HG03175 (cell line): ENCODE measurements around the gene ZNF672.

Experiments
- ATAC-seq: cut with Tn5 transposase; IDR thresholded peaks from one replicate; pipeline ENCODE4 v1.9.1; 2021; ENCODE audit warnings: mild to moderate bottlenecking, moderate library complexity; ENCODE audit not compliant: unreplicated experiment

ZNF672 gene

DNA sequence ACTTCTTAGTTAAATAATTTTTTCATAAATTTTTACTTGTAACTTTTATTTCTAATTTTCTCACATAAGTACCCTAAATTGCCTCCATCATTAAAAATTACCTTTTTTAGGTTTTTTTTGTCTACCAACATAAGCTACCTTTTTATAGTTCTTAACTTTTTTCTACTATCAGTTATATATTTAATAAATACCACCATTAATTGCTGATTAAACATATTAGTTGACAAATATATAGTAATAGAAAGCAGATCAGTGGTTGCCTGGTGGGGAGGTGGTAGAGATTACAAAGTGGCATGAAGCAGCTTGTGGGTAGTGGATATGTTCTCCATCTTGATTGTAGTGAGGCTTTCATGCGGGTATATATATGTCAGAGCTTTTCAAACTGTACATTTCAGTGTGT is 6.2 kb upstream of the ZNF672 start:
- ATAC-seq: no peak

DNA sequence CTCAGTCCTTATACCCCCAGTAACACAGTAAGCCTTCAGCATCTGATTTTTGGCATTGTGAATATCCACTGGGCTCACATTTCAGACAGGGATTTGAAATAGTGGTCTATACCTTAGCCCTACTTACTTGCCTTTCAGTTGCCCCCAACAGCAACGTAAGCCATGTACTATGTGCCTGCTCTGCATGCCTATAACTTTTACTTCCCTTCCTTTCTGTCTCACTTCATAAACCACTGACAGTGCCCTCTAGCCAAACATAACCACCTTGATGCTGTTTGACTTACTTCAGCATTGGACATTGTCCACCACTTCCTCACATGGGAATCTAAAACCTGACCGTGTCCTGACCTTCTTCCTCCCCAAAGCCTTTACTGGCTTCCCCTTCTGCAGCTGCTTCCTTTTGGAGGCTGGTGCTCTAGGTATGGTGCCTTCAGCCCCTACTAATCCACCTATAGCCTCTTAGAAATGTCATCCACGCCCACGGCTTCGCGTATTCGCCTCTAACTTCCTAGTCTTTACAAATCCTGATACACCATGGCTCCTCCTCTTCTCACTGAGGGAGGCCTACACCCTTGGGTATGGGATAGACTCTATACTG is 3.6 kb upstream of the ZNF672 start:
- no peak for ATAC-seq

DNA sequence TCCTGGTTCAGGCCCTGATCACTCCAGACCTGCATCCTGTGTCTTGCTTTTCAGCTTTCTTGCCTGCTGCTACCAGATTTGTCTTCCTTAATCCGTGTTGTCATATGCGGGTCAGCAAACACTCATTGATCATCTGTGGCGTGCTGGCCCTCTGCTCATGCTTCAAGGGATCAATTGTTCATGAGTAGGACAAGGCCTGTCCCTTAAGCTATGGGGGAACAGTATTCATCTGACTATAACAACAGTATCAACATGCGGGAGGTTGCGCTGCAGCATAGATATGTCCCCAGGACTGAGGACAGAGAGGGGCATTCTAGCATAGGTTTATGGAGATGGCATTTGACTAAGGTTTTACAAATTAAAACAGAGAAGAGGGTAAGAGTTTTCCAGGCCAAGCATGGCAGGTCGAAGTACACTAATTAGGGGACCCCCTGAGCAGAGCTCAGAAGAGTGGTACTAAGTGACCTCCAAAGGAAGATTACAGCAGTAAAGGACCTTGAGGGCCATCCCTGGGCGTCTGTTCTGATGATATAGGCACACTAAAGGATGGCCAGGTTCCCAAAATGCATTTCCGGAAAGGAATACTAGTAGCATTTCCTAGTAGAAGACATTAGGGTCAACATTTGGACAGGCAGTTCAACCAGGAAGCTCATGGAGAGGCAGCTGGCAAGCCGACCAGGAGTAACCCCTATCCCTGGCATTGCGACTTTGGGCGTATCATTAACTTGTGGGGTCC is 811 bp upstream of the ZNF672 start:
- ATAC-seq: no peak

- peak; percentile 65 for ATAC-seq
Measured at GRCh38 chr1:248838357-248839167, 538 bp downstream of the ZNF672 start.

DNA sequence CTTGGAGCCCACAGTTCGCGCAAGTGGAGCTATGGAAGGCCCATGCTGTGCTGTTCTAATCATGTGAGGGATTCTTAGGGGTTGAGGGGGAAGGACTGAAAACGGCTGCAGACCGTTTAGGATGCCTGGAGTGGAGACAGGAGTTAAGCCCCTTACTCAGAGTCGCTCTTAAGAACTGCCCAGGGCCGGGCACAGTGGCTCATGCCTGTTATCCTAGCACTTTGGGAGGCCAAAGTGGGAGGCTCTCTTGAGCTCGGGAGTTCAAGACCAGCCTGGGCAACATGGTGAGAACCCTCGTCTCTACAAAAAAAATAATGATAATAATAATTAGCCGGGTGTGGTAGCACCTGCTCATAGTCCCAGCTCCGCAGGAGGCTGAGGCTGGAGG is 1.1 kb downstream of the ZNF672 start:
- no peak for ATAC-seq

- no peak for ATAC-seq
Measured at GRCh38 chr1:248840946-248841345, 2.9 kb downstream of the ZNF672 start.

GRCh38 chr1:248841702-248842395 is 3.8 kb downstream of the ZNF672 start:
- no peak for ATAC-seq

- no peak for ATAC-seq
Measured at GRCh38 chr1:248842781-248843331, 4.8 kb downstream of the ZNF672 start.

GRCh38 chr1:248843687-248844086 is 5.7 kb downstream of the ZNF672 start:
- ATAC-seq: no peak

GRCh38 chr1:248844526-248844925 is 6.5 kb downstream of the ZNF672 start:
- ATAC-seq: no peak

DNA sequence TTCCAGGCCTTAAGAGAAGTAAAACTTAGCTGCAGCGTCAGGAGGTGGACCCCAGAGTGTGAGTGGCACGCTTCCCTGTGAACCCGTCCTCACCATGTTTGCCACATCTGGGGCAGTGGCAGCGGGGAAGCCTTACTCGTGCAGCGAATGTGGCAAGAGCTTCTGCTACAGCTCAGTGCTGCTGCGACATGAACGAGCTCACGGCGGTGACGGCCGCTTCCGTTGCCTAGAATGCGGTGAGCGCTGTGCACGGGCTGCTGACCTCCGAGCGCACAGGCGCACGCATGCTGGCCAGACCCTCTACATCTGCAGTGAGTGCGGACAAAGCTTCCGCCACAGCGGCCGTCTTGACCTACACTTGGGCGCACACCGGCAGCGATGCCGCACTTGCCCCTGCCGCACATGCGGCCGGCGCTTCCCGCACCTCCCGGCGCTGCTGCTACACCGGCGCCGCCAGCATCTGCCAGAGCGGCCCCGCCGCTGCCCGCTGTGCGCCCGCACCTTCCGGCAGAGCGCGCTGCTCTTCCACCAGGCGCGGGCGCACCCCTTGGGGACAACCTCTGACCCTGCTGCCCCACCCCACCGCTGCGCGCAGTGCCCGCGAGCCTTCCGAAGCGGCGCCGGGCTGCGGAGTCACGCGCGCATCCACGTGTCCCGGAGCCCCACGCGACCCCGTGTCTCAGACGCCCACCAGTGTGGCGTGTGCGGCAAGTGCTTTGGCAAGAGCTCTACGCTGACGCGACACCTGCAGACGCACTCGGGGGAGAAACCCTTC is 9.3 kb downstream of the ZNF672 start:
- ATAC-seq: no peak

DNA sequence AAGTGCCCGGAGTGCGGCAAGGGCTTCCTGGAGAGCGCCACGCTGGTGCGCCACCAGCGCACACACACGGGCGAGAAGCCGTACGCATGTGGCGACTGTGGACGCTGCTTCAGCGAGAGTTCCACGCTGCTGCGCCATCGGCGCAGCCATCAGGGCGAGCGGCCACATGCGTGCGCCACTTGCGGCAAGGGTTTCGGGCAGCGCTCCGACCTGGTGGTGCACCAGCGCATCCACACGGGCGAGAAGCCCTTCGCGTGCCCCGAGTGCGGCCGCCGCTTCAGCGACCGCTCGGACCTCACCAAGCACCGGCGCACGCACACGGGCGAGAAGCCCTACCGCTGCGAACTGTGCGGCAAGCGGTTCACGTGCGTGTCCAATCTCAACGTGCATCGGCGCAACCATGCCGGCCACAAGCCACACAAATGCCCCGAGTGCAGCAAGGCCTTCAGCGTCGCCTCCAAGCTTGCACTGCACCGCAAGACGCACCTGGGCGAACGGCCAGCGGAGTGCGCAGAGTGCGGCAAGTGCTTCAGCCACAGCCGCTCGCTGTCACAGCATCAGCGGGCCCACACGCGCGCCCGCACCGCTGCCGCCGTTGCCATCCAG is 10.0 kb downstream of the ZNF672 start:
- ATAC-seq: no peak

GRCh38 chr1:248848602-248849001 is 10.6 kb downstream of the ZNF672 start:
- no peak for ATAC-seq

DNA sequence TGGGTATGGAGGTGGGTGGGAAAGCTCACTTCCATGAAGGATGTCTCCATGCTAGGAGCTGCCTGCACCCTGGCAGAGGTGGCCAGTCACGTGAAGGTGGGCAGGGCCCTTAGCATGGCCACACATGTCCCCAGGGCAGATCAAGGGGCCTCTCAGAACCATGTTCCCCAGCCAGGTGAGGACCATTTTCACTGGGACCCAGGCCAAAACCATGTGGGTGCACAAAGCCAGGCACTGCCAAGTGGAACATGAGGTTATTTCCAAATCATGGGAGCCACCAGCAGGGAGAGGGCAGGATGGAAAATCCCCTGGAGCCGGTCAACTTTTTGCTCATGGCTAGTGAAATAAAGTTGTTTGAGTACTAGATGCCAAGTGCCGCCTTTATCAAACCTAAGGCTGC is 11.1 kb downstream of the ZNF672 start:
- no peak for ATAC-seq

DNA sequence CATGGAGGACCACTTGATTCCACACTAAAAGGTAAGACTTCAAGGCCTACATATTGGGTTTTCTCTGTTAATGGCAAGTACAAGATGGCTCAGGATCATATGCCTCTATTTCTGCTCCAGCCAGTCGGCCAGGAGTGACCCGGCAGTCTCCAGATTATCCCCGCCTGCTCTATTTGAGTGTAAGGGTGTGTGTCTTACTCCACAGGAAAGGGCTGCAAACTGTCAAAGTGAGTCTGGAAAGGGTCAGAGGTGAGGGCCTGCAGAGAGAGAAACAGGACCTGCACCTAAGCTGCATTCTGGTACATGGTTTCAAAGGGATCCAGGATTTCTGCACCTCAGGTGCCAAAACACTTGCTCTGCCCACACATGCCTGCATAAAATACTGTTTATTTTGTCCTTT is 11.6 kb downstream of the ZNF672 start:
- no peak for ATAC-seq

DNA sequence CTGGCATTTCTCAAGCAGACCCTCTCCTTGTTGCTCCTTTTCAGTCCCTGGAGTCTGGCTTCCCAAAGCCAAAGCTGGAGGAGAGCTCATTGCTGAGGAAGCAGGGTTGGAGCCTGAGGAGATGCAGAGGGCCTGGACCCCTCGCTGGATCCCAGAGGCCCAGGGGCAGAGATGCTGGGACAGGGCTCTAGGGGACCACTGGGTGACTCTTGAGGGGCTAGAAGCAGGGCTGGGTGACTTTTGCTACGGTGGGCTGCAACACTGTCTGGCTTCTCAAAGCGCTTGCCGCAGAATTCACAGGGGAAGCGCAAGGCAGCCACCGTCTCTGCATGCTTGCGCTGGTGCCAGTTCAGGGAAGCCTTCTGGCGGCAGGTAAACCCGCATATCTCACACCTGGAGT is 12.1 kb downstream of the ZNF672 start:
- ATAC-seq: no peak

GRCh38 chr1:248850536-248851251 is 12.7 kb downstream of the ZNF672 start:
- ATAC-seq: no peak

GRCh38 chr1:248851390-248851789 is 13.4 kb downstream of the ZNF672 start:
- ATAC-seq: no peak
